Measurements from ENCODE around the gene GJC2. TPM values are rescaled to one million over a fixed set of nuclear protein-coding genes. Genes with fewer than 3 reads are reported as not detected.

The GJC2 gene
- total RNA-seq, 1 donor from 2014 or later: 0.65 TPM

GRCh38 chr1:228158151-228159007 lies 8.6 kb downstream of the GJC2 start:
- DNase-seq (ENCODE audit: low read depth, low spot score): no peak
- TF ChIP-seq CTCF (conservative IDR thresholded peaks at IDR 0.05): no peak

GRCh38 chr1:228159008-228159665 lies 9.4 kb downstream of the GJC2 start:
- no peak overlapping the region for H3K27ac Mint-ChIP-seq (ENCODE audit: unreplicated experiment)

More at GRCh38 chr1:228158151-228159007, 8.6 kb downstream of the GJC2 start:
- Mint-ChIP-seq H3K9me3 (no peaks in the 10 kb centered on the region), H3K27ac (ENCODE audit: unreplicated experiment) (no peak overlapping the region), H3K4me3 (no peak overlapping the region), H3K27me3 (ENCODE audit: low read depth) (peaks cover 3% of the 10 kb centered on the region), H3K4me1 (no peaks in the 10 kb centered on the region), H3K36me3 (ENCODE audit: low read depth) (no peaks in the 10 kb centered on the region)

GRCh38 chr1:228160201-228160761 lies 10.6 kb downstream of the GJC2 start:
- Mint-ChIP-seq H3K27me3 (ENCODE audit: low read depth) (peaks cover 3% of the 10 kb centered on the region), H3K9me3 (no peaks in the 10 kb centered on the region), H3K27ac (ENCODE audit: unreplicated experiment) (no peak overlapping the region), H3K36me3 (ENCODE audit: low read depth) (no peaks in the 10 kb centered on the region), H3K4me3 (no peak overlapping the region), H3K4me1 (peaks cover 12% of the 10 kb centered on the region)
- no peak for DNase-seq (ENCODE audit: low read depth, low spot score)
- TF ChIP-seq CTCF (conservative IDR thresholded peaks at IDR 0.05): no peak

More at GRCh38 chr1:228159008-228159665, 9.4 kb downstream of the GJC2 start:
- no peak for TF ChIP-seq CTCF (conservative IDR thresholded peaks at IDR 0.05)
- Mint-ChIP-seq H3K9me3 (no peaks in the 10 kb centered on the region), H3K4me3 (no peak overlapping the region), H3K4me1 (peaks cover under 1% of the 10 kb centered on the region), H3K36me3 (ENCODE audit: low read depth) (no peaks in the 10 kb centered on the region), H3K27me3 (ENCODE audit: low read depth) (peaks cover 3% of the 10 kb centered on the region)
- no peak for DNase-seq (ENCODE audit: low read depth, low spot score)

- peak overlapping the region; percentile 61 for H3K4me3 Mint-ChIP-seq
- no peak for TF ChIP-seq CTCF (conservative IDR thresholded peaks at IDR 0.05)
- H3K27me3 Mint-ChIP-seq (ENCODE audit: low read depth): peaks cover 3% of the 10 kb centered on the region
- H3K36me3 Mint-ChIP-seq (ENCODE audit: low read depth): no peaks in the 10 kb centered on the region
- no peak overlapping the region for H3K27ac Mint-ChIP-seq (ENCODE audit: unreplicated experiment)
- H3K9me3 Mint-ChIP-seq: no peaks in the 10 kb centered on the region
- peaks cover 13% of the 10 kb centered on the region for H3K4me1 Mint-ChIP-seq
- DNase-seq (ENCODE audit: low read depth, low spot score): no peak
Measured at GRCh38 chr1:228161362-228161761, 11.6 kb downstream of the GJC2 start.

GRCh38 chr1:228161866-228162265 lies 12.1 kb downstream of the GJC2 start:
- H3K36me3 Mint-ChIP-seq (ENCODE audit: low read depth): no peaks in the 10 kb centered on the region
- peaks cover 17% of the 10 kb centered on the region for H3K4me1 Mint-ChIP-seq
- no peak for TF ChIP-seq CTCF (conservative IDR thresholded peaks at IDR 0.05)
- H3K4me3 Mint-ChIP-seq: peak overlapping the region; percentile 61
- no peak for DNase-seq (ENCODE audit: low read depth, low spot score)
- H3K27me3 Mint-ChIP-seq (ENCODE audit: low read depth): peaks cover 3% of the 10 kb centered on the region
- no peaks in the 10 kb centered on the region for H3K9me3 Mint-ChIP-seq
- H3K27ac Mint-ChIP-seq (ENCODE audit: unreplicated experiment): peak overlapping the region; percentile 57

All from neural crest cell (in vitro differentiated cells).